KMS-11 (cell line): ENCODE results near the gene GPR156.

Experiments
- H2AFZ ChIP-seq: fragments of 200-600 bp; sonication (generic); 2 replicates; pipeline ENCODE4 v1.6.1; 2016; ENCODE audit warnings: antibody characterized with exemption, mixed run types, low read depth
- H3K27ac ChIP-seq: fragments of 200-600 bp; sonication (generic); 2 replicates; pipeline ENCODE4 v1.6.1; 2016; ENCODE audit warnings: mild to moderate bottlenecking, mixed run types
- H3K27me3 ChIP-seq: fragments of 200-600 bp; sonication (generic); 2 replicates; pipeline ENCODE4 v1.6.1; 2017; ENCODE audit warnings: mild to moderate bottlenecking, low read depth, mixed run types, moderate library complexity; ENCODE audit not compliant: insufficient read depth
- H3K36me3 ChIP-seq: fragments of 200-600 bp; sonication (generic); 2 replicates; pipeline ENCODE4 v1.6.1; 2017; ENCODE audit warnings: mild to moderate bottlenecking, mixed run types; ENCODE audit not compliant: insufficient read depth
- H3K4me1 ChIP-seq: fragments of 200-600 bp; sonication (generic); 2 replicates; pipeline ENCODE4 v1.6.1; 2016; ENCODE audit warnings: mild to moderate bottlenecking, low read depth, mixed run types; ENCODE audit not compliant: poor library complexity, severe bottlenecking
- H3K4me2 ChIP-seq: fragments of 200-600 bp; sonication (generic); 2 replicates; pipeline ENCODE4 v1.7.0; 2016; ENCODE audit warnings: mild to moderate bottlenecking, mixed run types
- H3K4me3 ChIP-seq: fragments of 200-600 bp; sonication (generic); IDR thresholded peaks from 2 replicates; pipeline ENCODE4 v1.6.1; 2017; ENCODE audit warnings: low read depth, low read length, mixed read lengths; ENCODE audit not compliant: insufficient read depth
- H3K79me2 ChIP-seq: fragments of 200-600 bp; sonication (generic); 2 replicates; pipeline ENCODE4 v1.6.1; 2016; ENCODE audit warnings: low read depth, mixed run types; ENCODE audit not compliant: insufficient read depth
- H3K9ac ChIP-seq: fragments of 200-600 bp; sonication (generic); 2 replicates; pipeline ENCODE4 v1.6.1; 2016; ENCODE audit warnings: mild to moderate bottlenecking, mixed run types
- H4K20me1 ChIP-seq: fragments of 200-600 bp; sonication (generic); 2 replicates; pipeline ENCODE4 v1.6.1; 2016; ENCODE audit warnings: mild to moderate bottlenecking, mixed run types; ENCODE audit not compliant: insufficient read depth
- TF ChIP-seq, protein P1 (sequence below): fragments of 200-600 bp; sonication (generic); conservative IDR thresholded peaks from 2 replicates; pipeline ENCODE4 v1.6.1; 2017; ENCODE audit warnings: low read depth, mild to moderate bottlenecking, antibody characterized with exemption, low read length, moderate library complexity, mixed read lengths

The GPR156 gene

DNA sequence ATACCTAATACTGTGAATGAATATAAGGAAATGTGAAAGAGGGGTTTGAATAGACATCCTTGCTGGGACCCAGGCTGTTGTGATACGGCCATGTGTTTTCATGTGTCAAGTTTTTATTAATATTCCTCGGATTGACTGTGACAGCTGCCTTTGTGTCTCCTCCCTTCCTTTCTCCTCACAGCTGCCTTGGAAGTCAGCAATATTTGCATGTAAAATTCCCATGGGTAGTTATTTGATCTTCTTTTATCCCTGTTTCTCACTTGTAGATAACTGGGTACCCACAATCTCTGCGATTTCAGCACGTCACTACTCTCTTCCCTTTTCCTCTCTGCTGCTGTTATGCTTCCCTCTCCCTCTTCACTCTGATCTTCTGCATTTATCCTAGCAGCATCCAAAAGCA lies 9.4 kb downstream of the GPR156 start:
- H3K4me3 ChIP-seq = no peak overlapping the region
- no peaks in the 10 kb centered on the region for H3K36me3 ChIP-seq
- H3K79me2 ChIP-seq = no peaks in the 10 kb centered on the region
- H3K9ac ChIP-seq = no peak overlapping the region
- H3K27me3 ChIP-seq = no peaks in the 10 kb centered on the region
- no peak overlapping the region for H2AFZ ChIP-seq
- H3K4me2 ChIP-seq = no peak overlapping the region
- H3K27ac ChIP-seq = no peak overlapping the region
- TF ChIP-seq, protein P1, sequence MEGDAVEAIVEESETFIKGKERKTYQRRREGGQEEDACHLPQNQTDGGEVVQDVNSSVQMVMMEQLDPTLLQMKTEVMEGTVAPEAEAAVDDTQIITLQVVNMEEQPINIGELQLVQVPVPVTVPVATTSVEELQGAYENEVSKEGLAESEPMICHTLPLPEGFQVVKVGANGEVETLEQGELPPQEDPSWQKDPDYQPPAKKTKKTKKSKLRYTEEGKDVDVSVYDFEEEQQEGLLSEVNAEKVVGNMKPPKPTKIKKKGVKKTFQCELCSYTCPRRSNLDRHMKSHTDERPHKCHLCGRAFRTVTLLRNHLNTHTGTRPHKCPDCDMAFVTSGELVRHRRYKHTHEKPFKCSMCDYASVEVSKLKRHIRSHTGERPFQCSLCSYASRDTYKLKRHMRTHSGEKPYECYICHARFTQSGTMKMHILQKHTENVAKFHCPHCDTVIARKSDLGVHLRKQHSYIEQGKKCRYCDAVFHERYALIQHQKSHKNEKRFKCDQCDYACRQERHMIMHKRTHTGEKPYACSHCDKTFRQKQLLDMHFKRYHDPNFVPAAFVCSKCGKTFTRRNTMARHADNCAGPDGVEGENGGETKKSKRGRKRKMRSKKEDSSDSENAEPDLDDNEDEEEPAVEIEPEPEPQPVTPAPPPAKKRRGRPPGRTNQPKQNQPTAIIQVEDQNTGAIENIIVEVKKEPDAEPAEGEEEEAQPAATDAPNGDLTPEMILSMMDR = no peak
- H3K4me1 ChIP-seq = peaks cover 22% of the 10 kb centered on the region
- no peaks in the 10 kb centered on the region for H4K20me1 ChIP-seq

DNA sequence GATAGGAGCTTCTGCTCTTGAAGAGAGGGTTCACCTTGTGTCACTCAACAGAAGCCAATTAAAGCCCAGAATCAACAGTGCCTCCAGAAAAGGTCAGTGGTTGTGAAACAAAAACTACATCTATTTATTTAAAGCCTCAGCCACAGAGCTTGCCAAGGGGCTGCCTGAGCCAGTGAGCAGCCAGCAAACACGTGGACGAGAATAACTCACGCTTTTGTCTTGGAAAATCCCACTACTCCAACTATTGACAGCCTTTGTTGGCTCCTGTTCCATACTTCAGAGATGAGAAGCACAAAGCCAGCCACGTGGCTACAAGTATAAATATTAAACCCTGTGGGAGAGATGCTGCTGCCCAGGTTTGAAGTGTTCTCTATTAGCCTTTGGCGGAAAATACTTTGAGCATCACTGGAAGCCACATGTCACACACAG lies 10.3 kb downstream of the GPR156 start:
- Histone ChIP-seq H3K9ac (no peak overlapping the region), H2AFZ (no peak overlapping the region), H3K4me2 (no peak overlapping the region), H3K36me3 (no peaks in the 10 kb centered on the region), H3K4me1 (peaks cover 13% of the 10 kb centered on the region), H3K27ac (no peak overlapping the region), H3K27me3 (no peaks in the 10 kb centered on the region), H4K20me1 (no peaks in the 10 kb centered on the region), H3K4me3 (no peak overlapping the region), H3K79me2 (no peaks in the 10 kb centered on the region)
- TF ChIP-seq, protein P1 = no peak

DNA sequence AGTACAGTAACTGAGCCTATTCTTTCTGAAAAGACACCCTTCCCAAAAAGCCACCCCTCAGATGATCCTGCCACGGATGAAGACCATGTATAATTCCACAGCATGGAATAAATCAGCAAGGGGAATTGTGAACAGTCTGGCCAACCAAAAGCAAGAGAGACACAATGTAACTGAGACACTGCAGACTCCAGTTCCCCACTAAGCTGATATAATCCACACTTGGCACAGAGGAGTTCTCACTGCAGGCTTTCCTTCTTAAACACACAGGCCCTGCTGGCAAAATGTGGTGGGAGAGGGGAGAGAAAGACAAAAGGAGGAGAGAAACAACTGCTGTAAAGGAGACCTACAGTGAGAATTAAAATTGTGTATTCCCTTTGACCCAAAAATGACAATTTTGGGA lies 12.7 kb downstream of the GPR156 start:
- Histone ChIP-seq H2AFZ (no peak overlapping the region), H3K36me3 (no peaks in the 10 kb centered on the region), H3K27ac (no peak overlapping the region), H3K27me3 (no peaks in the 10 kb centered on the region), H3K4me1 (peaks cover 7% of the 10 kb centered on the region), H4K20me1 (no peaks in the 10 kb centered on the region), H3K9ac (no peak overlapping the region), H3K4me3 (no peak overlapping the region), H3K4me2 (no peak overlapping the region), H3K79me2 (no peaks in the 10 kb centered on the region)
- TF ChIP-seq, protein P1 = no peak

DNA sequence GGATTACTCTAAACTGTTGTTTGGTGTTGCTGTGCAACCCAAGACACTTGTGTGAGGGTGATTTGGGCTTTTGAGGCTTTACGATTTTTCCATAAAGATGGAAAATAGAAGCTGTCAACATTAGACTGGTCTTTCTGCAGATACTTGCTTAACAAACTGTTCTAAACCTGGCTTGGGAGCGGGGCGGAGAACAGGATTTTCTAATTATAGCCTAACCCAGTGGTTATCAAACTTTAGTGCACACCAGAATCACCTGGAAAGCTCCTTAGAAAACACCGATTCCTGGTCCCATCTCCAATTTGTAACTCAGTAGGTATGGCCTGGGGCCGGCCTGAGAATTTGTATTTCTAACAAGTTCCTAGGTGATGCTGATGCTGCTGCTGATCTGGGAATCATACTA lies 19.0 kb downstream of the GPR156 start:
- Histone ChIP-seq H3K79me2 (no peaks in the 10 kb centered on the region), H3K9ac (no peak overlapping the region), H3K36me3 (no peaks in the 10 kb centered on the region), H3K27ac (no peak overlapping the region), H3K27me3 (no peaks in the 10 kb centered on the region), H3K4me2 (no peak overlapping the region), H4K20me1 (no peaks in the 10 kb centered on the region), H3K4me1 (no peaks in the 10 kb centered on the region), H2AFZ (no peak overlapping the region), H3K4me3 (no peak overlapping the region)
- TF ChIP-seq, protein P1 = no peak
